Stromal cell of bone marrow (primary cell): ENCODE data around the gene EEF1AKMT4.
A peak's percentile ranks its signal among the peaks of the same experiment; 100 is the strongest.
"Not testable (repeated sequence)": the region's sequence is repeated elsewhere in the genome, so short reads cannot be mapped to it uniquely, and the experiment has no call there.

ENCODE experiments used
- DNase-seq: peaks from one replicate; pipeline ENCODE4 v3.0.0-alpha.2; 2012; ENCODE audit warnings: low read depth

EEF1AKMT4 gene

DNA sequence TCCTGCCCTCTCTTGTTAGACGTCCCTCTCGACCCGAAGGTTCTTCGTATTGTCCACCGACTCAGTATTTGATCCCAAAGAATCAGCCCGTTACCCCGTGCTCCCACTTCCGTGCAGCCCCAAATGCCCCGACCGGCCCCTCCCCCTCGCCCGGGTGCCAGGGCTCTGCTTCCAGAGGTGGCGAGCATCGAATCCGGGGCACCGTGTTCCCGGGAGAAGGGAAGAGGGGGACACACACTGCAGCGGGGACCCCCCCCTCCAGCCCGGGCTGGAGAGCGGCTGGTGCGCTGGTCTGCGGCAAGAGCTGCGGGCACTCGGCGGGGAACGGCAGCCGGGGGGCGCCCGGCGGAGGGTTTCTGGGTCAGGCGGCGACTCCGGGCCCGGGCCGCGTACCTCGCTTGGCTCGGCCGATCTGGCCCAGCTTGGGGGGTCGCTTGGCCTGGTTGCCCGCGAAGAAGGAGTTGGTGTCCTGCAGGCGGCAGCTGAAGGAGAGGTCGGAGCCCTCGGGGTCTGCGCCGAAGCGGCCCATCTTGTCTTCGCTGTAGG is 11.3 kb downstream of the EEF1AKMT4 start:
- DNase-seq, result no peak

DNA sequence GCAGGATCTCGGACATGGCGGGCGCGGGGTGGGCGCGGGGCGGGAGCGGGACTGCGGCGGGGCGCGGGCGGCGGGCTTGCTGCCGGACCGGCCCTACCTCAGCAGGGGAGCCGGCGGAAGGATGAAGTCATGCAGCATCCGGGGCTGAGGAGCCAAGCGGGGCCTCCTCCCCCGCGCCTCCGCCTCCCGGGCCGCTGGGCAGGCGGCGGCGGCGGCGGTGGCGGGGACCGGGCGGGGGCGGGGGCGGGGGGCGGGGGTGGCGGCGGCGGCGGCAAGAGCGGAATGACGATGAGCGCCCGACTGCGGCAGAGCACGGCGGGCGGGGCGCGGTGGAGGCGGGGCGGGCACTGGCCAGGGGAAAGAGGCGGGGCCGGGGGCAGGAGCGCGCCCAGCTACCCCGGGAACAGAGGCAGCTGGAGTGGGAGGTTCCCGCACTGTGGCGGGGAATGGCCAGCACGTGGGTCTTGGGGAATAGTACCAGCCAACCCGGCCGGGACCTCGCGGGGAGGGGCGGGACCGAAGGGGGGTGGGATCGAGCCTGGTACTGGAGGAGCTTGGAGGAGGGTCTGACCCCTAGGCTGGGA is 11.9 kb downstream of the EEF1AKMT4 start, which contains the start of gene CAMK2N2:
Gene CAMK2N2, minus strand, starts transcription at position 284 of the 584 bp plus-strand sequence. Its CDS starts 268 bp downstream, at position 16.
- no peak for DNase-seq

DNA sequence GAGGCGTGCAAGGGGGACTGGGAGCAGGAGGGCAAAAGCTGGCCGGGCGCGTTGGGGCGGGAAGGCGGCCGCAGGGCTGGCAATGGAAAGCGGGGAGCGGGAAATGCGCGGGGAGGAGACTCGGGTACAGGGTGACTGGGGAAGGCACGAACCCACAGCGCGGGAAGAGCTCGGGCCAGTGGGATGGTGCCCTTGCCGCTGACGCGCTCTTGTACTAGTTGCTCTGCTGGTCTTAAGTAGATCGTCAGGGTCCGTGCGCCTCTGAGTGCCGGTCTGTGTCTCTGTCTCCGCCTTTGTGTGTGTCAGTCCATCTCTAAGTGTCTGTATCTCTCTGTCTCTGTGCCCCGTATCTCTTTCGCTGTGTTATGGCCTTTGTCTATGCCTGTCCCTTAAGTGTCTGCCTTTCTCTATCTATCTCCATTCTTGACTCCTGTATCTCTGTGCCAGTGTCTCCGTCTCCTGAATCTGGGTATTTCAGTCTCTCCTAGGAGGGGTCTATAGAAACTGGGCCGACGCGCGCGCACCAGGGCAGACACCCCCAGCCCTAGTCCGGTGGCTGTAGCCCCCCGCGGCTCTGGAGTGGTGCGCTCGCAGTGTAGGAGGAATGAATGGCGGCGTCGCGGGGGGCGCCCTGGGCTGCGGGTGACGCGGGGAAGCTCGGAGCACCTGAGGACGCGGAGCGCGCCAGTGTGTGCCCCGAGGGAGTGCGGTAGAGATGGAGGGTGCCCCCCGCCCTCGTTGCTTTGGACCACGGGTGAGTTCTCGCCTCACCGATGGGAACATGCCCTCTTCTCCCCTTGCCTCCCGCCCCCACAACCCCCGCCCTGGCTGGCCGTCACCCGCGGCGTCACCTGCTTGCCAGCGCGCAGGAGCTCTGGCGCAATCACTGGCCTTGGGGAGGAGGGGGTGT is 12.6 kb downstream of the EEF1AKMT4 start:
- no peak for DNase-seq

DNA sequence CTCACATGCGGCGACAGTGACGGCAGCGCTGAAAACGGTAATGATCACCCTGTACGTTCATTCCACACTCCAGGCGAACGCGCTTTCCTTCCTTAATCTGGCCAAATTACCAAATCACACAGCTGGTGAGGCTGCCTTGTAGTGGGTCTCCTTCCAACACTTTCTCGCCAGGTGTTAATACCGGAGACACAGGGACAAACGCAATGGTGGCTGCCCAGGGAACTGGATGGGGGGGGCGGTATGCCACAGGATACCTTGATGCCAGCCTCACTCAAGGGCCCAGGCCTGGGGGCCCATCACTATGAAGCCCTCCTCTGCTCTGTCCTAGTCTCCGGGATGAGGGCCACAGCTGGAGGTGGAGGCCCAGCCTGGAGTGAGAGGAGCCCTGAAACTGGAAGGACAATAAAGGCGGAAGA is 13.3 kb downstream of the EEF1AKMT4 start:
- no peak for DNase-seq

DNA sequence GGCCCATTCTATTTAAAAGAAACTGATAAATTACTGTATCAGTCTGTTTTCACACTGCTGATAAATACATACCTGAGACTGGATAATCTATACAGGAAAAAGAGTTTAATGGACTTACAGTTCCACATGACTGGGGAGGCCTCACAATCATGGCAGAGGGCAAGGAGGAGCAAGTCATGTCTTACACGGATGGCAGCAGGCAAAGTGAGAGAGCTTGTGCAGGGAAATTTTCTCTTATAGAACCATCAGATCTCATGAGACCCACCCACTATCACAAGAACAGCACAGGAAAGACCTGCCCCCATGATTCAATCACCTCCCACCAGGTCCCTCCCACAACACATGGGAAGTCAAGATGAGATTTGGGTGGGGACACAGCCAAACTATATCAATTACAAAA is 17.8 kb downstream of the EEF1AKMT4 start:
- DNase-seq, result not testable (repeated sequence)

DNA sequence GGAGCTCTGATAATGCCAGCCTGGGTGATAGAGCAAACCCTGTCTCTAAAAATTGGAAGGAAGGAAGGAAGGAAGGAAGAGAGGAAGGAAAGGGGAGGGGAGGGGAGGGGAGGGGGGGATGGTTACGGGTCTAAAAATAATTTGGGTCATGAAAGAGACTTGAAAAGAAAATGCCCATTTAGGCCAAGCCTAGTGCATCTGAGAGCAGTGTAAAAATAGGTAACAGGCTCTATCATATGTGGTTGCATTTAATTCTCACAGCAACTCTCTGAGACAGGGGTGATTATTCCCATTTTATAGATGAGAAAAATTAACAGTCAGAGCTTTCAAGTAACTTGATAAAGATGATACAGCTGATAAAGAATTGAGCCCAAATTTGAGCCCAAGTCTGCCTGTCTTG is 22.8 kb downstream of the EEF1AKMT4 start:
- no peak for DNase-seq

DNA sequence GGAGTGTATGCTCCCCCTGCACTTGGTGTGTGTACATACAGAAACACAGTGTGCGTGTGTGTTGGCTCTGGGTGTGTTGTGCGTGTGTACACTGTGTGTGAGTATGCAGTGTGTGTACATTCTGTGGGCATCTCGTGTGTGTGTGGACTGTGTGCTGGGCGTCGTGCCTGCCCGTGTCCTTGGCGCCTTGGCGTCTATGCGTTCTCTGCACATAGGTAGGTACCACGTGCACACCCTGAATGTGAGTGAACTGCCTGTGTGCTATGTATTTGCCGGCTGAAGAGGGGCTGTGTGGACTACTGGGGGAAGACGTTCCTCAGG is 25.9 kb downstream of the EEF1AKMT4 start:
- no peak for DNase-seq

DNA sequence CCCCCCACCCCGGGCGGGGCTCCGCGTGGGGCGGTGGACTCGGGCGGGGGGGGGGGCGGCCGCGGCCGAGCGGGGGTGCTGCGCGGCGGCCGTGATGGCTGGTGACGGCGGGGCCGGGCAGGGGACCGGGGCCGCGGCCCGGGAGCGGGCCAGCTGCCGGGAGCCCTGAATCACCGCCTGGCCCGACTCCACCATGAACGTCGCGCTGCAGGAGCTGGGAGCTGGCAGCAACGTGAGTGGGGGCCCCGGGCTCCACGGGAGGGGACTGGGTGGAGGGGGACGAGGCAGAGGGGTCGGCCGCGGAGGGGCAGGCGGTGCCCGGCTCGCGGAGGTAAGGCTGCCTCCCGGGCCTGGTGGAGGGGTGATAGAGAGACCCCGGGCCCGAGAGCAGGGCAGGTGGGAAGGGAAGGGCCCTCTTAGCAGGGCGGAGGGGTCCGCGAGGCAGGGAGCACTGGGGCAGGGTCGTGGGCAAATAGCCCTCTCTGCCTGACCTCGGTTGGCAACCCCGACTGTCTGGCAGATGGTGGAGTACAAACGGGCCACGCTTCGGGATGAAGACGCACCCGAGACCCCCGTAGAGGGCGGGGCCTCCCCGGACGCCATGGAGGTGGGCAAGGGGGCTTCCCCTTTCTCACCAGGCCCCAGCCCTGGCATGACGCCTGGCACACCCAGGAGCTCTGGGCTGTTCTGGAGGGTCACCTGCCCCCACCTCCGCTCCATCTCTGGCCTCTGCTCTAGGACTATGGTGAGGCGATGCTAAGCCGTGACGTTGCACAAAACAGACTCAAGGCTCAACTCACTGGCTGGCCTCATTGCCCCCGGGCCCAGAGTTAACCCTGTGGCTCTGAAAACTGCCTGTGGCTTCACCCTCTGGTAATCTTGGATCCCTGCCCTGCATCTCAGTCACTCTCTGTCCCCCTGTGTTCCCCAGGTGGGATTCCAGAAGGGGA is 26.8 kb downstream of the EEF1AKMT4 start, which contains the start of gene ECE2:
Gene ECE2, plus strand, starts transcription at position 62 of the 950 bp plus-strand sequence. Its CDS starts 132 bp downstream, at position 194.
- no peak for DNase-seq

DNA sequence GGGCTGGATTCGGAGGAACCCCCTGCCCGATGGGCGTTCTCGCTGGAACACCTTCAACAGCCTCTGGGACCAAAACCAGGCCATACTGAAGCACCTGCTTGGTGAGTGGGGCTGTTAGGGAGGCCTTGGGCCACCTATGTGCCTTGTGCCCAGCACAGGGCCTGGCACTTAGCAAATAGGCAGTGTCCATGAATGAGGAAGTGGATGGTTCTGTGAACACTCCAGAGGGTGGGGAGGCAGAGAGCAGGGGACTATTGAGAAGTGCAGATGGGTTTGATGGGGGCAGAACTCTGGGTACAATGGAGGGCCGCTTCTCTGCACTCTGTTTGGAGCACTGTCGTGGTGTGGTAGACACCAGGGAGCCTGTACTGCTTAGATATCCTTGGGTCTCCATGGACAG is 27.9 kb downstream of the EEF1AKMT4 start:
- no peak for DNase-seq

DNA sequence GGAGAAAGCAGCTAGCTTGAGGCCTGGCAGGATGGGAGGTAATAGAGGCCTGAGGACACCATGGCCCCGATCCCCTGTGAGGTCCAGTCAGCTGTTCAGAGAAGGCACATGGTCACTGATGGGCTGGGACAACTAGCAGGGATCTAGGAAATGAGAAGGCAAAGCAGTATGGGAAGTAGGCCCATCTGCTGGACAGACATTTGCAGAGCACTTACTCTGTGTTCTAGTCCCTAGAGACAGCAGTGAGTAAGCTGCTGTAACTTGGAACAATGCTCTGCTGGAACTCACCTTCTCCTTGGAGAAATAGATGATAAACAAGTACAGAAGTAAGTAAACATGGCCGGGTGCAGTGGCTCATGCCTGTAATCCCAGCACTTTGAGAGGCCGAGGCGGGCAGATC is 33.5 kb downstream of the EEF1AKMT4 start:
- no peak for DNase-seq

DNA sequence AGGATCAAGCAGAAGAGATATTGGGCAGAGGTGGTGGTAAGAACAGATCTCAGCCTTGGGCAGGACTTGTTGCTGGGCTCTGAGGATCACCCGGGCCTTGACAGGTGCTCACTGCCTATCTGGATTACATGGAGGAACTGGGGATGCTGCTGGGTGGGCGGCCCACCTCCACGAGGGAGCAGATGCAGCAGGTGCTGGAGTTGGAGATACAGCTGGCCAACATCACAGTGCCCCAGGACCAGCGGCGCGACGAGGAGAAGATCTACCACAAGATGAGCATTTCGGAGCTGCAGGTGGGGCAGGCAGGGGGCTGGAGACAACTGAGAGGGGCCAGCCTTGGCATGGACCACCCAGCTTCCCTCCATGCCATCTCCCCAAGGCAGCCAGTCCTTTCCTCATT is 34.2 kb downstream of the EEF1AKMT4 start:
- no peak for DNase-seq

DNA sequence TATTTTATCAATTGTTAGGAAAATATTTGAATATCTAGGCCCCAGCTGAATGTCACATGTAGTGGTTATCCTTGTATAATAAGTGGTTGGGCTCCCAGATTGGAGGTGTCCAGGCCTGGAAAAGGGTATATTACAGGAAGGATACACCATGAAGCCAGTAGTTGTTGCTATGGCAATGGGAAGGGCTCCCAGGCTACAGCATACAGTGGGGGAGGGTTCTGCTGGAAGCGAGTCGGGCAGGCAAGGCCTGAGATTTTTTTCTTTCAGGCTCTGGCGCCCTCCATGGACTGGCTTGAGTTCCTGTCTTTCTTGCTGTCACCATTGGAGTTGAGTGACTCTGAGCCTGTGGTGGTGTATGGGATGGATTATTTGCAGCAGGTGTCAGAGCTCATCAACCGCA is 35.2 kb downstream of the EEF1AKMT4 start:
- peak; percentile 56 for DNase-seq

DNA sequence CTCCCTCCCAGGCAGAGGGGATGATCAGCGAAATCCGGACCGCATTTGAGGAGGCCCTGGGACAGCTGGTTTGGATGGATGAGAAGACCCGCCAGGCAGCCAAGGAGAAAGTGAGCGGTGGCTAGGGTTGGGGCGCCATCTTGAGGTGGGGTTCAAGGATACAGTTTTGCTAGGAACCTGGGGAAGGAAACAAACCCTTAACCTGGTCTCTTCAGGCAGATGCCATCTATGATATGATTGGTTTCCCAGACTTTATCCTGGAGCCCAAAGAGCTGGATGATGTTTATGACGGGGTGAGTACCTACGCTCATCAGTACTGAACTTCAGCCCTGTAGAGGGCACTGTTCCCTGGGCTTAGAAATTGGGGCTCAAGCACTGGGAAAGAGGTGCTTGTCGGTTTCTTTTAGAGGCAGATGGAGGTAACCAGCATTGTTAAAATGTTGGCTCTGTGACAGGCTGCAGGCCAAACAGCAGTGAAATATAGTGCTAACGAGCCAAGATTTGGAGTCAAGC is 40.0 kb downstream of the EEF1AKMT4 start:
- no peak for DNase-seq

DNA sequence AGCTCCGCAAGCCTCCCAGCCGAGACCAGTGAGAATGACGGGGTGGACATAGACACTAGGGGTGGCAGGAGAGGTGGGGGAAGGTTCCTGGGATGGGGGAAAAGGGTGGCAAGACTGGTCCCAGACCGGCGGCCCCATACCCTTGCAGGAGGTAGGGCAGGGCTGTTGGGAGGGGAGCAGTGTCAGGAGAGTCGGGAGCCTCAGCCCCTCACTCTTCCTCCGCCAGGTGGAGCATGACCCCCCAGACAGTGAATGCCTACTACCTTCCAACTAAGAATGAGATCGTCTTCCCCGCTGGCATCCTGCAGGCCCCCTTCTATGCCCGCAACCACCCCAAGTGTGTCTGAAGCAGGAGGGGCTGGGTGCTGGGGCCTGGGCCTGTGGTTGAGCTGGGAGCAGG is 40.9 kb downstream of the EEF1AKMT4 start:
- DNase-seq, result no peak

DNA sequence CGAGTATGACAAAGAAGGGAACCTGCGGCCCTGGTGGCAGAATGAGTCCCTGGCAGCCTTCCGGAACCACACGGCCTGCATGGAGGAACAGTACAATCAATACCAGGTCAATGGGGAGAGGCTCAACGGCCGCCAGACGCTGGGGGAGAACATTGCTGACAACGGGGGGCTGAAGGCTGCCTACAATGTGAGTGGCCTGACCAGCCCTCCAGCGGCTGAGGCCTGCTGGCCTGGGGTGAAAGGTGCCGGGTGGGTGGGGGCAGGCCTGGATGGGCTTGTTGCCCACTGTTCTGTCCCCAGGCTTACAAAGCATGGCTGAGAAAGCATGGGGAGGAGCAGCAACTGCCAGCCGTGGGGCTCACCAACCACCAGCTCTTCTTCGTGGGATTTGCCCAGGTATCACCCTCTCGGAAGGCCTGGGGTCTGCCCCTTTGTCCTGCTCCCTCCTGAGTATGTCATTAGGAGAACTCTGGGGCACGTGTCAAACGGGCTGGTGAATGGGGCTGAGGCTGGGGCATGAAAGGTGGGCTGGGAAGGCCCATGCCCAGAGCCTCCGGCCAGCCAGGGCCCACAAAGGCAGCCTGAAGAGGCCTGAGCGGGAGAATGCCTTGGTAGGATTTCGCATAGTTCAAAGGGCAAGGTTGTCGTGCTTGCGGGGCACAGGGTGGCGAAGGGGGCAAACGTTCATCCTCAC is 41.7 kb downstream of the EEF1AKMT4 start:
- DNase-seq, result no peak

DNA sequence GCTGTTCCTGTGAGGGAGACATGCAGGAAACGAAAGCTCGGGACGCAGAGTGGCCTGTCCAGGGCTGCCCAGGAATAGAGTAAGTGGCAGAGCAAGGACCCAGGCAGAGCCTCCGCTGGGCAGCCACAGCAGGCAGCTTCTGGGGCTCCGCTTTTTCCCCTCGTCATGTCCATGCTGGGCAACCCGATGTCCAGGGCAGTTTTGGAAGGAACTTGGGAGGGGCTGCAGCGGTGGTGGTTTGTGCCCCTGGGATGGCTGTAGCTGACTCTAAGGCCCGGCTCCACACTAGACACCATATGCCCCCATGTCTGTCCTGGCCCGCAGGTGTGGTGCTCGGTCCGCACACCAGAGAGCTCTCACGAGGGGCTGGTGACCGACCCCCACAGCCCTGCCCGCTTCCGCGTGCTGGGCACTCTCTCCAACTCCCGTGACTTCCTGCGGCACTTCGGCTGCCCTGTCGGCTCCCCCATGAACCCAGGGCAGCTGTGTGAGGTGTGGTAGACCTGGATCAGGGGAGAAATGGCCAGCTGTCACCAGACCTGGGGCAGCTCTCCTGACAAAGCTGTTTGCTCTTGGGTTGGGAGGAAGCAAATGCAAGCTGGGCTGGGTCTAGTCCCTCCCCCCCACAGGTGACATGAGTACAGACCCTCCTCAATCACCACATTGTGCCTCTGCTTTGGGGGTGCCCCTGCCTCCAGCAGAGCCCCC is 42.4 kb downstream of the EEF1AKMT4 start:
- DNase-seq, result no peak

DNA sequence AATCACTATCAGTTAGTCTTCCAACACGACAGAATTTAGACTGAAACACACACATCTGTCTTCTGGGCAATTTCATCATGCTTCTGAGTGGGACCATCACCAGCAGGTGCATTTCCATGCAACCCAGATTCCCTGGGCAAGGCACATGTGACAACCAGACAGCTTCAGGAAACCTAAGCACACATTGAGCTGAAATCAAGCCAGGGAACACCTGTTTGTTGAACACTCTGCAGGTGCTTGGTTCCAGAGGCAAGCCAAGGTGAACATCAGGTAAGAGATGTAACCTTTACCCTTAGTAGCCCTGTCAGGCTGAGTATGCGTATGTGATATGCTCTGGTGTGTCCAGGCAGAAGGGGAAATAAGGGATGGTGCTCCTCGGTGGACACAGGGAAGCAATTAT is 46.3 kb downstream of the EEF1AKMT4 start:
- DNase-seq, result no peak

DNA sequence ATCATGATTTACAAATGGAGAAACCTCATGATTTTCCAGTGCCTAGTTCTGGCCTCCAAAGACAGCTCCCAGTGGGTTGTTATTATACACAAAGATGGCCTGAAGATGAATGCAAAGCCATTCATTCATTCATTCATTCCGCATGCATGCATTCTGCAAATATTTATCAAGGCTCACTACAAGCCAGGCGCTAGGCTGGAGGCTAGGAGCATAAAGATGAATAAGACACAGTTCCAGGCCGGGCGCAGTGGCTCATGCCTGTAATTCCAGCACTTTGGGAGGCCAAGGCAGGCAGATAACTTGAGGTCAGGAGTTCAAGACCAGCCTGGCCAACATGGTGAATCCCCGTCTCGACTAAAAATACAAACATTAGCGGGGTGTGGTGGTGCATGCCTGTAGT is 47.1 kb downstream of the EEF1AKMT4 start:
- no peak for DNase-seq

DNA sequence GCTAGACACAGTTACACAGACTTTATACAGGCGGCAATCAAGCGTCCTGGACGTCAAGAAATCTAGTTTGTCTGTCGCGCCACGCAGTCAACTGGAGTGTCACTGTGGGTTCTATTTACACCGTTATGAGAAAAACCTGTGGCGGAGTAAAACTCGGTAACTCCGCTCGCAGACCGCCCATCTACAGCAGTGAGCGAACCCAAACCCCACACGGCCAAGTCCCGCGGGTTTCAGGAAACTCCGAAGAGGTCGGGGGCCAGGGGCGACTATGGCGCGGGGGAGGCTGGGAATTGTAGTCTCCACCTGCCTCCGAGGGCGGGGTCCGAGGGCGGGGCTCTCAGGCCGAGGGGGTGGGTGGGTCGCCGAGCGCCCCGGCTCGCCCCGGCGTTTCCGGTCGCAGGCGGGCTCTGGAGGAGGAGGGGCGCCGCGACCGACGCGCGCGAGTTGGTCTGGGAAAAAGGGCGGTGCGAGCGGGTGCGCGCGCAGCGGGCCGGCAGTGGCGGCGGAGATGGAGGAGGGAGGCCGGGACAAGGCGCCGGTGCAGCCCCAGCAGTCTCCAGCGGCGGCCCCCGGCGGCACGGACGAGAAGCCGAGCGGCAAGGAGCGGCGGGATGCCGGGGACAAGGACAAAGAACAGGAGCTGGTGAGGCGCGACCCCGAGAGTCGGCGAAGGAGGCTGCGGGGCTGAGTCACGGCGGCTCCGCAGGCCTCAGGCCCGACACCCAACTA is 49.5 kb downstream of the EEF1AKMT4 start, which contains the start of gene PSMD2:
Gene PSMD2, plus strand, starts transcription at position 483 of the 729 bp plus-strand sequence. Its CDS starts 26 bp downstream, at position 509.
- peak; percentile 94 for DNase-seq
